HEK293T (cell line): ENCODE measurements around the gene GAB2.

Source experiments
- ELF4 ChIP-seq: fragments of 450-650 bp; IDR thresholded peaks from 2 replicates; pipeline ENCODE4 v1.6.1; 2017; ENCODE audit warnings: antibody characterized with exemption
- FOXA1 ChIP-seq: fragments of 450-650 bp; IDR thresholded peaks from 2 replicates; pipeline ENCODE4 v1.6.1; 2016; ENCODE audit warnings: mild to moderate bottlenecking
- FOXK2 ChIP-seq: fragments of 450-650 bp; IDR thresholded peaks from 2 replicates; pipeline ENCODE4 v1.6.1; 2016; ENCODE audit warnings: mild to moderate bottlenecking
- NFRKB ChIP-seq: fragments of 450-650 bp; IDR thresholded peaks from 2 replicates; pipeline ENCODE4 v1.6.1; 2016; ENCODE audit warnings: mild to moderate bottlenecking, moderate library complexity

- TF ChIP-seq ELF4 = no peak
- TF ChIP-seq NFRKB = no peak
- no peak for TF ChIP-seq FOXA1
- no peak for TF ChIP-seq FOXK2
These were observed 221.6 kb downstream of the GAB2 start for GRCh38 chr11:78195917-78196560.
